C4-2B (cell line): ENCODE measurements around the gene TMEM33.

Source experiments
- ZFX ChIP-seq: fragments of 450-650 bp; IDR thresholded peaks from 2 replicates; pipeline ENCODE4 v1.6.1; 2017
- TF ChIP-seq, protein P1 (sequence below): fragments of 450-650 bp; conservative IDR thresholded peaks from 2 replicates; pipeline ENCODE4 v1.5.1; 2017; ENCODE audit warnings: mild to moderate bottlenecking

DNA sequence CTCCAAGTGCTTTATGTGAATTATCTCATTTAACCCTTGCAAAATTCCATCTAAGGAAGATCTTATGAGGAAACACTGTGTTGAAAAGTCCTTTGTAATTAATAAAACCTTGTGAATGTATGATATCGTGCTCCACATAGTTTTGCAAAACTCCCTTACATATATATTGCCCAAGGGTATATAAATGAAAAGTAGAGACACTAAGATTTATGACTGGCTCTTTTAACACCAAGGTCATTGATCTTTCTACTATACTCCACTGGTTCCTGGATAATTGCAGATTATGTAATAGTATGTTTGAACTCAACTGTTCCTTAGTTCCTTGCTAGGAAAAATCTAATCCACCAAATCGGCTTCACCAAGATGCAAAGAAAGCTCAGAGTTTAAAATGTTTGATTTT lies 48.0 kb upstream of the TMEM33 start:
- TF ChIP-seq ZFX: no peak
- TF ChIP-seq, protein P1, sequence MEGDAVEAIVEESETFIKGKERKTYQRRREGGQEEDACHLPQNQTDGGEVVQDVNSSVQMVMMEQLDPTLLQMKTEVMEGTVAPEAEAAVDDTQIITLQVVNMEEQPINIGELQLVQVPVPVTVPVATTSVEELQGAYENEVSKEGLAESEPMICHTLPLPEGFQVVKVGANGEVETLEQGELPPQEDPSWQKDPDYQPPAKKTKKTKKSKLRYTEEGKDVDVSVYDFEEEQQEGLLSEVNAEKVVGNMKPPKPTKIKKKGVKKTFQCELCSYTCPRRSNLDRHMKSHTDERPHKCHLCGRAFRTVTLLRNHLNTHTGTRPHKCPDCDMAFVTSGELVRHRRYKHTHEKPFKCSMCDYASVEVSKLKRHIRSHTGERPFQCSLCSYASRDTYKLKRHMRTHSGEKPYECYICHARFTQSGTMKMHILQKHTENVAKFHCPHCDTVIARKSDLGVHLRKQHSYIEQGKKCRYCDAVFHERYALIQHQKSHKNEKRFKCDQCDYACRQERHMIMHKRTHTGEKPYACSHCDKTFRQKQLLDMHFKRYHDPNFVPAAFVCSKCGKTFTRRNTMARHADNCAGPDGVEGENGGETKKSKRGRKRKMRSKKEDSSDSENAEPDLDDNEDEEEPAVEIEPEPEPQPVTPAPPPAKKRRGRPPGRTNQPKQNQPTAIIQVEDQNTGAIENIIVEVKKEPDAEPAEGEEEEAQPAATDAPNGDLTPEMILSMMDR: no peak
